Vagina (tissue), 2 donors: ENCODE measurements around the gene OR2T5.
"Not testable (repeated sequence)": the region's sequence is repeated elsewhere in the genome, so short reads cannot be mapped to it uniquely, and the experiment has no call there.

ENCODE experiments used
- CTCF ChIP-seq, 3 experiments: fragments of 450-650 bp in 2 of 3; fragments of 200-600 bp in 1 of 3; sonication (generic) in 1 of 3; IDR thresholded peaks; one replicate each; pipeline ENCODE4 v1.5.1; 2017 to 2019; ENCODE audit warnings: antibody characterized with exemption in 3 of 3, mild to moderate bottlenecking in 2 of 3, moderate library complexity in 2 of 3
- POLR2A ChIP-seq, 2 donors: fragments of 450-650 bp; IDR thresholded peaks; one replicate each; pipeline ENCODE4 v1.6.1; 2017; ENCODE audit warnings: antibody characterized with exemption in 2 of 2, mild to moderate bottlenecking in 2 of 2, moderate library complexity in 2 of 2
- POLR2AphosphoS5 ChIP-seq, 2 donors: sonication (generic); formaldehyde crosslinking; IDR thresholded peaks; one replicate each; pipeline ENCODE4 v1.9.0; 2017; ENCODE audit warnings: antibody characterized with exemption in 2 of 2, mild to moderate bottlenecking in 2 of 2, low read depth in 1 of 2; ENCODE audit not compliant: insufficient read depth in 1 of 2

DNA sequence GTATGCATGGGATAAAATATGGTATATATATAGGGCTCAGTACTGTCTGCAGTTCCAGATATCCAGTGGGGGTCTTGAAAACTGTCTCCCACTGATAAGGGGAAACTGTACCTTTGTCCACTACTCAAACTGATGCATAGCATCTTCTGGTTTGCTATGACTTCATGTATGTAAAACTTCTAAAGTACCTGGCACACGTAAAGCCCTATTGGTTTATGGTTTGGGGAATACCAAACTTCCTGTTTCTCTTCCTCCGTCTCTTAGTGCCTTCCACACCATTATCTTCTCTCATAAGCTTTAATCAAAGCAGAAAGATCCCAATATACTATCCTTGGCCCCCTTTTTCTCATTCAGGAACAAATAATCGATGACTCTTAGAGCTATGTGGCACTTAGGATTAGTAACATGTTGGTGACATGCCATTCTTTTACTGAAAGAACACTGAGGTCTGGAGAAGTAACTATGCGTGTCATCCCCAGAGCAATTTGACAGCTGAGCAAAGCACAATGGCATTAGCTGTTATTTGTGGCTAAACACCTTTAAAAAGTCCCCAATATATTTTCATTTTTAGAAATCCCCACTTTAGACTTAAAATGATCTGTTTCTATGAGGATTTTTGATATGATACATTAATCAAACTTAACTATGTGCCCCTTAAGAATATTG lies 39.8 kb upstream of the OR2T5 start:
- not testable (repeated sequence) for TF ChIP-seq CTCF (IDR thresholded peaks at IDR 0.05); POLR2AphosphoS5 (IDR thresholded peaks at IDR 0.05; ENCODE audit: insufficient read depth in 1 of 2, low read depth in 1 of 2); POLR2A (IDR thresholded peaks at IDR 0.05)
